ENCODE results near the gene KLHL14. TPM values are rescaled to one million over a fixed set of nuclear protein-coding genes. Genes with fewer than 3 reads are reported as not detected.

Gene KLHL14, protein sequence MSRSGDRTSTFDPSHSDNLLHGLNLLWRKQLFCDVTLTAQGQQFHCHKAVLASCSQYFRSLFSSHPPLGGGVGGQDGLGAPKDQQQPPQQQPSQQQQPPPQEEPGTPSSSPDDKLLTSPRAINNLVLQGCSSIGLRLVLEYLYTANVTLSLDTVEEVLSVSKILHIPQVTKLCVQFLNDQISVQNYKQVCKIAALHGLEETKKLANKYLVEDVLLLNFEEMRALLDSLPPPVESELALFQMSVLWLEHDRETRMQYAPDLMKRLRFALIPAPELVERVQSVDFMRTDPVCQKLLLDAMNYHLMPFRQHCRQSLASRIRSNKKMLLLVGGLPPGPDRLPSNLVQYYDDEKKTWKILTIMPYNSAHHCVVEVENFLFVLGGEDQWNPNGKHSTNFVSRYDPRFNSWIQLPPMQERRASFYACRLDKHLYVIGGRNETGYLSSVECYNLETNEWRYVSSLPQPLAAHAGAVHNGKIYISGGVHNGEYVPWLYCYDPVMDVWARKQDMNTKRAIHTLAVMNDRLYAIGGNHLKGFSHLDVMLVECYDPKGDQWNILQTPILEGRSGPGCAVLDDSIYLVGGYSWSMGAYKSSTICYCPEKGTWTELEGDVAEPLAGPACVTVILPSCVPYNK
- total RNA-seq (2022; extraction: Qiagen RNA extraction) = not detected in 5 replicates

GRCh38 chr18:32772581-32773381 is at the start of gene KLHL14:
Gene KLHL14 (minus strand): TSS chr18:32773023. CDS start chr18:32770591, 2,432 bp downstream.

Measured in A549 treated with Hydrocortisone at 1 μM for 4 hours (cell line).